GM18508 (cell line): ENCODE measurements around the gene ZFYVE1.

ENCODE experiments used
- ATAC-seq: cut with Tn5 transposase; IDR thresholded peaks from one replicate; pipeline ENCODE4 v1.9.1; 2021; ENCODE audit warnings: moderate number of reproducible peaks; ENCODE audit not compliant: insufficient read depth, unreplicated experiment

Gene ZFYVE1

GRCh38 chr14:72926292-72927028 lies 100.4 kb downstream of the ZFYVE1 start, which contains the start of gene DCAF4:
Gene DCAF4, plus strand, starts transcription at chr14:72926464. Its CDS starts 11,515 bp downstream, at chr14:72937979.
- peak; percentile 69 for ATAC-seq

GRCh38 chr14:72925815-72926291 lies 101.1 kb downstream of the ZFYVE1 start:
- peak; percentile 15 for ATAC-seq

GRCh38 chr14:72925171-72925759 lies 101.6 kb downstream of the ZFYVE1 start:
- no peak for ATAC-seq

GRCh38 chr14:72924337-72924736 lies 102.6 kb downstream of the ZFYVE1 start:
- ATAC-seq, result no peak

GRCh38 chr14:72921396-72921795 lies 105.5 kb downstream of the ZFYVE1 start:
- no peak for ATAC-seq

- no peak for ATAC-seq
These were observed 106.9 kb downstream of the ZFYVE1 start for GRCh38 chr14:72920008-72920407.
